ENCODE results near the gene LDHA. TPM values are rescaled to one million over a fixed set of nuclear protein-coding genes. Genes with fewer than 3 reads are reported as not detected.

The LDHA gene
- total RNA-seq, 2 experiments from 2014 or later = 1,251 to 1,270 TPM

GRCh38 chr11:18371279-18371678 lies 23.1 kb upstream of the LDHA start:
- no peaks in the 10 kb centered on the region for H3K27me3 Mint-ChIP-seq (ENCODE audit: low read depth)
- CTCF ChIA-PET = interaction anchor here (0.7 to 1.0 kb wide), 2 partner anchors 11 to 265 kb away, joined by 3 read pairs; partner anchors contain the start of gene SAAL1
- peaks cover 11% of the 10 kb centered on the region for H3K36me3 Mint-ChIP-seq (ENCODE audit: low read depth)
- no peaks in the 10 kb centered on the region for H3K9me3 Mint-ChIP-seq (ENCODE audit: insufficient read depth)
- POLR2A ChIA-PET = no interaction called here
- H3K27ac Mint-ChIP-seq = no peak overlapping the region
- no peak for DNase-seq
- no peak overlapping the region for H3K4me3 Mint-ChIP-seq
- no peak for ATAC-seq
- H3K4me1 Mint-ChIP-seq (ENCODE audit: low read depth) = peaks cover under 1% of the 10 kb centered on the region

DNA sequence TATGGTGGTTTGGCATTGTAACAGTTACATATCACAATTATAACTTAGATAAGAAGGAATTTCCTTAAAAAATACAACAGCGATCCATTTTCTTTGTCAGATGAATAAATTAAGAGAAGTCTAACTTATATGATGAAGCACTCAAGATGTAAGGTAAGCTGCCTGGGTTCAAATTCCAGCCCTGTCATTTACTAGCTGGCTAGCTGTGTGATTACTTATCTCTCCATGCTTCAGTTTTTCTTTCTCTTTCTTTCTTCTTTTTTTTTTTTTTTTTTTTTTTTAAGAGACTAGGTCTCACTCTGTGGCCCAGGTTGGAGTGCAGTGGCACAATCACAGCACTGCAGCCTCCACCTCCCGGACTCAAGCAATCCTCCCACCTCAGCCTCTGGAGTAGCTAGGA lies 22.2 kb upstream of the LDHA start:
- Mint-ChIP-seq H3K27me3 (ENCODE audit: low read depth) (no peaks in the 10 kb centered on the region), H3K36me3 (ENCODE audit: low read depth) (peaks cover 3% of the 10 kb centered on the region), H3K9me3 (ENCODE audit: insufficient read depth) (no peaks in the 10 kb centered on the region), H3K4me3 (no peak overlapping the region), H3K27ac (no peak overlapping the region), H3K4me1 (ENCODE audit: low read depth) (no peaks in the 10 kb centered on the region)
- DNase-seq (no peak), ATAC-seq (no peak)
- CTCF ChIA-PET = interaction anchor here (1.0 to 1.2 kb wide), 2 partner anchors 128 to 266 kb away, joined by 3 to 5 read pairs; partner anchors contain the start of gene SAAL1
- POLR2A ChIA-PET = interaction anchor here (0.6 to 1.1 kb wide), 2 partner anchors 12 to 14 kb away, joined by 3 to 5 read pairs; no protein-coding TSS in a partner anchor

DNA sequence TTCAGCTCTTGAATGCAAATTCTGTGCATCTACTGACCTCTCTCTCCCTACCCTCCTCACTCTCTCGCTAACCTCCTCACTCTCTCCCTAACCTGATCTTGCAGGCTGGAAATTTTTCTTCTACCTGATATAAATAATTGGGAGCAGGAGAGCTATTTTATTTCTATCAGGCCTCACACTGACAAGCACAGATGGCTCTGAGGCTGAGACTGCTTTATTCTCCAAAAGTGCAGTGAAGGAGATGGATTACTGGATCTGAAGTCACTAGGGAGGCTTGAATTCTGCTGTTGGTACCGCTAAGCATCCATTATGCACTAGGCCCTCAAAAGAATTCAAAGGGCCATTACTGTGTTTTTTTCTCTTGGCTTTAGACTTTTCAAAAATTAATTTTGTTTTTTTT lies 19.4 kb upstream of the LDHA start:
- no peak overlapping the region for H3K27ac Mint-ChIP-seq
- POLR2A ChIA-PET = interaction anchor here (1.3 kb wide), 1 partner anchor 8 kb away, joined by 3 read pairs; no protein-coding TSS in a partner anchor

GRCh38 chr11:18375941-18376340 lies 18.4 kb upstream of the LDHA start:
- ChIA-PET POLR2A (no interaction called here), CTCF (no interaction called here)
- Mint-ChIP-seq H3K4me1 (ENCODE audit: low read depth) (no peaks in the 10 kb centered on the region), H3K4me3 (no peak overlapping the region), H3K27ac (no peak overlapping the region), H3K27me3 (ENCODE audit: low read depth) (no peaks in the 10 kb centered on the region), H3K9me3 (ENCODE audit: insufficient read depth) (no peaks in the 10 kb centered on the region), H3K36me3 (ENCODE audit: low read depth) (no peaks in the 10 kb centered on the region)
- ATAC-seq (no peak), DNase-seq (no peak)

More for the DNA sequence above, 19.4 kb upstream of the LDHA start:
- DNase-seq (no peak), ATAC-seq (no peak)
- H3K27me3 Mint-ChIP-seq (ENCODE audit: low read depth) = no peaks in the 10 kb centered on the region
- no peaks in the 10 kb centered on the region for H3K4me1 Mint-ChIP-seq (ENCODE audit: low read depth)
- no peak overlapping the region for H3K4me3 Mint-ChIP-seq
- H3K36me3 Mint-ChIP-seq (ENCODE audit: low read depth) = no peaks in the 10 kb centered on the region
- CTCF ChIA-PET = interaction anchor here (2.2 kb wide), 1 partner anchor 131 kb away, joined by 7 read pairs; no protein-coding TSS in a partner anchor
- no peaks in the 10 kb centered on the region for H3K9me3 Mint-ChIP-seq (ENCODE audit: insufficient read depth)

DNA sequence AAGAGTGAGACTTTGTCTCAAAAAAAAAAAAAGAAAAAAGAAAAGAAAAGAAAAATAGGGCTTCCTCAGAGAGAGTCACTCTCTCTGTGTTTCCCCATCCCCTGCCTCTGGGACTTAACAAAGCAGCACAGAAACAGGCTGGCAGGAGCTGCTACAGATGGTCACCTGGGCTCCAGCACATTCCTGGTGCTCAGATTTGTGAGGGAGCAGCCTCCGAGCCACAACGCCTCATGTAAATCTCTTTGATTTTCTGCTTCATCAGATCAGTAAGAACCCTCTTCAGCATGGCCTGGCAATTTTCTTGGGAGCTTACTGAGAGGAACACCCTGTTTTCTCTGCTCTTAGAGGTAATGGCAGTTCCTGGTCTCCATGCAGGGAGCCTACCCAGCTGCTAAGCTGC lies 15.2 kb upstream of the LDHA start:
- no peak overlapping the region for H3K27ac Mint-ChIP-seq
- CTCF ChIA-PET = interaction anchor here (0.9 kb wide), 1 partner anchor 135 kb away, joined by 4 read pairs; no protein-coding TSS in a partner anchor
- peaks cover 17% of the 10 kb centered on the region for H3K4me1 Mint-ChIP-seq (ENCODE audit: low read depth)
- H3K9me3 Mint-ChIP-seq (ENCODE audit: insufficient read depth) = no peaks in the 10 kb centered on the region
- no peak for DNase-seq
- POLR2A ChIA-PET = no interaction called here
- H3K4me3 Mint-ChIP-seq = no peak overlapping the region
- no peaks in the 10 kb centered on the region for H3K36me3 Mint-ChIP-seq (ENCODE audit: low read depth)
- no peaks in the 10 kb centered on the region for H3K27me3 Mint-ChIP-seq (ENCODE audit: low read depth)
- ATAC-seq = no peak

DNA sequence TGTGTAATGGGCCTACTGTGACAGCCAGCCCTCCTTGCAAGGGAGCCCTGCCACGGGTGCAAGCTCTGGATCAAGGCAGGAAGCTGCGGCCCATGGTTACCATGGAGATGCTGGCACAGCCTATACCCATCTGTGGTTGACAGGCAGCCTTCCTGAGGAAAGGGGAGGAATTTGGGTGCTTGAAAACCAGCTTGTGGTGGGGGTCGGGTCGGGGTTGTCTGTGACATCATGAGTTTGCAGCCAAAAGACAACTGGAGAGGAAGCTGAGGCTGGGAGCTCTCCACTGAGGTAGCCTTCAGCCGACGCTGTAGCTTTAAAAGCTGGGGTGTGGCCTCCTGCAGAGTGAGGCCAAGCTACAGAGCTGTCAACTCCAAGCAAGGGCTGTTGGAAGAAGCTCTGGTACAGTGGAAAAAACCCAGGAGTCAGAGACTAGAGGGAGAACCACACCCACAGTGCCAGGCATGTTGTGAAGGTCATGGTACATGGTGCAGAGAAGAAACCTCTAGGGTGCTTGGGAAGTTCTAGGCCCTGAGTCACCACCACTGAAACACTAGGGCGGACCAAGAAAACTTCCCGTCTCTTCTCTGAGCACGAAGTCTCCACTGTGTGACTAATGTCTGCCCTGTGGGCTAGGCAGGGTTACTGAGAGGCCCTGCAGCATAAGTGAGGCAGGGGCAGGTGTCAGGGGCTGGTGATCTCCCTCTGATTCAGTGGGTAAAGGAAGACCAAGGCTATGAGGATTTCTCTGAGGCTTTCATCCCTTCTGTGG lies 10.8 kb upstream of the LDHA start:
- Mint-ChIP-seq H3K27ac (peak overlapping the region; percentile 99), H3K9me3 (ENCODE audit: insufficient read depth) (no peaks in the 10 kb centered on the region), H3K4me1 (ENCODE audit: low read depth) (peaks cover 51% of the 10 kb centered on the region), H3K36me3 (ENCODE audit: low read depth) (no peaks in the 10 kb centered on the region), H3K4me3 (peak overlapping the region; percentile 69), H3K27me3 (ENCODE audit: low read depth) (no peaks in the 10 kb centered on the region)
- CTCF ChIA-PET = interaction anchor here (1.0 to 2.7 kb wide), 5 partner anchors 10 to 277 kb away, joined by 5 to 33 read pairs (median 6); partner anchors contain the start of genes LDHA and SAAL1
- POLR2A ChIA-PET = interaction anchor here (0.6 to 5.3 kb wide), 12 partner anchors 9 to 277 kb away, joined by 3 to 152 read pairs (median 4); partner anchors contain the start of genes GTF2H1, HPS5, LDHA and SAAL1
- ATAC-seq (peak; percentile 78), DNase-seq (peak; percentile 82)

- no peaks in the 10 kb centered on the region for H3K27me3 Mint-ChIP-seq (ENCODE audit: low read depth)
- H3K4me3 Mint-ChIP-seq = peak overlapping the region; percentile 69
- POLR2A ChIA-PET = interaction anchor here (0.7 to 5.3 kb wide), 11 partner anchors 9 to 250 kb away, joined by 3 to 152 read pairs (median 5); partner anchors contain the start of genes GTF2H1, HPS5, LDHA and SPTY2D1
- DNase-seq (peak; percentile 40), ATAC-seq (peak; percentile 35)
- H3K9me3 Mint-ChIP-seq (ENCODE audit: insufficient read depth) = no peaks in the 10 kb centered on the region
- H3K4me1 Mint-ChIP-seq (ENCODE audit: low read depth) = peaks cover 52% of the 10 kb centered on the region
- H3K27ac Mint-ChIP-seq = peak overlapping the region; percentile 99
- no peaks in the 10 kb centered on the region for H3K36me3 Mint-ChIP-seq (ENCODE audit: low read depth)
- CTCF ChIA-PET = interaction anchor here (0.9 to 2.7 kb wide), 6 partner anchors 9 to 338 kb away, joined by 3 to 33 read pairs (median 6); partner anchors contain the start of genes LDHA and SAAL1
These were observed 10.2 kb upstream of the LDHA start for GRCh38 chr11:18384157-18384641.

DNA sequence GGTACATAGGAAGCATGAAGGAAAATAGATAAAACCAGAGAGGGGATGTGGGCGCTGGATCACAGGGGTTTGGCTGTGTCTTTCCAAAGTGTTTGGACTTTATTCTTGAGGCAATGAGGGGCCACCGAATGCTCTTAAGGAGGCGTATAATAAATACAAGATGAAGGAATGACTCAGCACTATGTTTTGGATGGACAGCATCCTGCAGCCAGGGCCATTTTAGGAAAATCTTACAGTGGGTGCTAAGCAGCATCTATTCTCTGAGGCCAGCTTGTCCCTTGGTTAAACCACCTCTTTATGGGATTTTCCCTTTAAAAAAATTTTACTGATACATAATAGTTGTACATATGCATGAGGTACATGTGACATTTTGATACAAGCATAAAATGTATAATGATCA lies 4.3 kb upstream of the LDHA start:
- H3K9me3 Mint-ChIP-seq (ENCODE audit: insufficient read depth) = no peaks in the 10 kb centered on the region
- CTCF ChIA-PET = interaction anchor here (1.2 to 1.5 kb wide), 2 partner anchors 146 to 374 kb away, joined by 3 to 5 read pairs; no protein-coding TSS in a partner anchor
- H3K27ac Mint-ChIP-seq = no peak overlapping the region

GRCh38 chr11:18392434-18393321 lies 1.7 kb upstream of the LDHA start:
- no peaks in the 10 kb centered on the region for H3K9me3 Mint-ChIP-seq (ENCODE audit: insufficient read depth)
- POLR2A ChIA-PET = interaction anchor here (0.8 to 1.9 kb wide), 3 partner anchors 9 to 72 kb away, joined by 3 to 9 read pairs (median 3); no protein-coding TSS in a partner anchor
- peak; percentile 36 for DNase-seq
- H3K36me3 Mint-ChIP-seq (ENCODE audit: low read depth) = peaks cover 31% of the 10 kb centered on the region
- ATAC-seq = no peak
- CTCF ChIA-PET = interaction anchor here (2.0 to 4.0 kb wide), 2 partner anchors 9 to 149 kb away, joined by 9 to 33 read pairs; no protein-coding TSS in a partner anchor
- H3K27me3 Mint-ChIP-seq (ENCODE audit: low read depth) = no peaks in the 10 kb centered on the region
- peak overlapping the region; percentile 84 for H3K27ac Mint-ChIP-seq
- H3K4me1 Mint-ChIP-seq (ENCODE audit: low read depth) = peaks cover 37% of the 10 kb centered on the region
- H3K4me3 Mint-ChIP-seq = peak overlapping the region; percentile 38

More for the DNA sequence above, 4.3 kb upstream of the LDHA start:
- H3K4me3 Mint-ChIP-seq = no peak overlapping the region
- POLR2A ChIA-PET = no interaction called here
- no peaks in the 10 kb centered on the region for H3K27me3 Mint-ChIP-seq (ENCODE audit: low read depth)
- peaks cover 48% of the 10 kb centered on the region for H3K4me1 Mint-ChIP-seq (ENCODE audit: low read depth)
- H3K36me3 Mint-ChIP-seq (ENCODE audit: low read depth) = peaks cover 8% of the 10 kb centered on the region
- DNase-seq (no peak), ATAC-seq (no peak)

DNA sequence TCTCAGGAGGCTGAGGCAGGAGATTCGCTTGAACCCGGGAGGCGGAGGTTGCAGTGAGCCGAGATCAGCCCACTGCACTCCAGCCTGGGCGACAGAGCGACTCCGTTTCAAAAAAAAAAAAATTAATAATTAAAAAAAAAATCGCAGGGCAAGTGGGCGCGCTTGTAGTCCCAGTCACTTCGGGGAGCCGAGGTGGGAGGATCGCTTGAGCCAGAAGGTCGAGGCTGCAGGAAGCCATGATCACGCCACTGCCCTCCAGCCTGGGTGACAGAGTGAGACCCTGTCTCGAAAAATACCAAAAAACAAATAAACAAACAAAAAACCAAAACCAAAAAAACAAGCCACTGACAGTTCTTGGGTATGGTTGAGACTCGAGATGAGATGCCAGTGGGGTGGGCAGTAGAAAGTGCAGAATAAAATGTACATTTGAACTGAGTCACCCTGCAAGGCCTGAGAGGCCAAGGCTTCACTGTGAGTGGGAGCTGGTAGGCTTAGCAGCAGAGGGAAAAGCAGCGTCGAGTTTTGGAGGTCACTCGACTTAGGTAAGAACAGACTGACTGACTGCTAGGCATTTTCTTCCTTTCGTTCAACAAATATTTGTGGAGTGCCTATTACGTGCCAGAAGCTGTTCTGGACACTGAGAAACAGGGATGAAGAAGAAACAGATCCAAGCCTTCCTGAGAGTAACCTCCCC lies 635 bp upstream of the LDHA start:
- ChIA-PET POLR2A (interaction anchor here (0.6 to 5.3 kb wide), 22 partner anchors 7 to 304 kb away, joined by 3 to 152 read pairs (median 5); partner anchors contain the start of genes GTF2H1, HPS5, SPTY2D1 and TMEM86A), CTCF (interaction anchor here (1.0 to 4.2 kb wide), 6 partner anchors 10 to 329 kb away, joined by 3 to 35 read pairs (median 4); partner anchors contain the start of gene LDHC)
- peak overlapping the region; percentile 98 for H3K27ac Mint-ChIP-seq
- no peaks in the 10 kb centered on the region for H3K27me3 Mint-ChIP-seq (ENCODE audit: low read depth)
- peaks cover 40% of the 10 kb centered on the region for H3K36me3 Mint-ChIP-seq (ENCODE audit: low read depth)
- peak overlapping the region; percentile 99 for H3K4me3 Mint-ChIP-seq
- ATAC-seq = peak; percentile 0
- H3K9me3 Mint-ChIP-seq (ENCODE audit: insufficient read depth) = no peaks in the 10 kb centered on the region
- DNase-seq = no peak
- peaks cover 38% of the 10 kb centered on the region for H3K4me1 Mint-ChIP-seq (ENCODE audit: low read depth)

Measured in activated CD8-positive, alpha-beta T cell treated with anti-CD3 and anti-CD28 coated beads, Interleukin-2, amount 10 ng/mL, durations not matched to agents 7 days and 5 days (primary cell).